Left lung (tissue), 14 donors: Measurements from ENCODE around the gene SFTA2. TPM values are rescaled to one million over a fixed set of nuclear protein-coding genes. Genes with fewer than 3 reads are reported as not detected.

ENCODE experiments used
- ATAC-seq: fragments of 200-7000 bp; cut with Tn5 transposase; one replicate; pipeline ENCODE4 v1.9.1; 2020; ENCODE audit warnings: moderate library complexity
- DNase-seq, 4 donors: peaks; one replicate each; pipeline ENCODE4 v3.0.0-alpha.2; 2013 to 2020
- H3K27ac ChIP-seq, 2 donors: fragments of 200-600 bp; sonication (generic) in 1 of 2; one replicate each; pipeline versions ENCODE4 v1.5.0 to v1.8.0; 2020 to 2021
- H3K27me3 ChIP-seq, 2 donors: fragments of 200-600 bp; sonication (generic) in 1 of 2; one replicate each; pipeline versions ENCODE4 v1.5.0 to v1.8.0; 2020 to 2021
- H3K36me3 ChIP-seq, 2 donors: fragments of 200-600 bp; sonication (generic) in 1 of 2; one replicate each; pipeline versions ENCODE4 v1.5.0 to v1.8.0; 2020 to 2021
- H3K4me1 ChIP-seq, 2 donors: fragments of 200-600 bp; one replicate each; pipeline ENCODE4 v1.8.0; 2021
- H3K4me3 ChIP-seq, 2 donors: fragments of 200-600 bp; sonication (generic) in 1 of 2; one replicate each; pipeline versions ENCODE4 v1.5.0 to v1.8.0; 2020 to 2021; ENCODE audit warnings: mild to moderate bottlenecking in 1 of 2
- H3K9me3 ChIP-seq, 2 donors: fragments of 200-600 bp; sonication (generic) in 1 of 2; one replicate each; pipeline versions ENCODE4 v1.5.0 to v1.8.0; 2020 to 2021
- intact Hi-C, 2 donors: fragments of 100-400 bp; cut with DNase I; formaldehyde crosslinking; loops; one replicate each; pipeline versions ENCODE4 v1.11.2 to v1.14.2; 2022
- long read RNA-seq, 12 donors: library from polyadenylated mRNA in 2 of 12; unstranded in 2 of 12; transcript quantifications; one replicate each; pipeline ENCODE4 v2.0.0 and lab custom pipeline, GENCODE V29; 2019 to 2026
- polyA plus RNA-seq, 6 donors: library from polyadenylated mRNA; unstranded; fragments of 120-200 nt; gene quantifications; one replicate each; pipeline ENCODE4 v1.2.1, GENCODE V29; 2013; ENCODE audit not compliant: insufficient read length in 6 of 6
- total RNA-seq, 2 donors: library from RNA; stranded (reverse); fragmentation: NEBNext Ultra II Directional; extraction: Animal tissue kit (Norgen Biotek cat#: 25700); gene quantifications; one replicate each; pipeline ENCODE4 v1.2.1, GENCODE V29; 2021
- TF ChIP-seq, protein P1 (sequence below), 2 donors: fragments of 200-600 bp; sonication (generic) in 1 of 2; IDR thresholded peaks; one replicate each; pipeline versions ENCODE4 v1.5.0 to v1.8.0; 2021; ENCODE audit warnings: antibody characterized with exemption in 2 of 2
- donor health status: DM: no; HTN: yes; CAD: no.
- donor health status: DM: no; HTN: no; CAD: no.

The SFTA2 gene
- 100 to 1,000 TPM; 213 to 384 TPM for total RNA-seq
- 10 to 100 TPM in 5 of 6 donors, 1 to 10 TPM in 1; 9.3 to 19.6 (median 15.5) TPM for polyA plus RNA-seq
- long read RNA-seq, donor 1, transcript SFTA2-201 (3 exons, 451 nt) = major isoform, 30 of 49 reads
- long read RNA-seq, donor 1, transcript SFTA2-202 (2 exons, 625 nt) = minor isoform, 19 of 49 reads
- long read RNA-seq, donor 1, partial matches to known transcripts = 0 of 49 reads
- long read RNA-seq, donor 1, other reads (novel, unspliced or antisense) = 0 of 49 reads
- long read RNA-seq, donor 2, transcript SFTA2-201 (3 exons, 451 nt) = major isoform, 13 of 20 reads
- long read RNA-seq, donor 2, transcript SFTA2-202 (2 exons, 625 nt) = minor isoform, 7 of 20 reads
- long read RNA-seq, donor 2, partial matches to known transcripts = 0 of 20 reads
- long read RNA-seq, donor 2, other reads (novel, unspliced or antisense) = 0 of 20 reads
- long read RNA-seq, donor 3, transcript SFTA2-201 (3 exons, 451 nt) = major isoform, 7 of 12 reads
- long read RNA-seq, donor 3, transcript SFTA2-202 (2 exons, 625 nt) = minor isoform, 5 of 12 reads
- long read RNA-seq, donor 3, partial matches to known transcripts = 0 of 12 reads
- long read RNA-seq, donor 3, other reads (novel, unspliced or antisense) = 0 of 12 reads
- long read RNA-seq, donor 4, transcript SFTA2-201 (3 exons, 451 nt) = major isoform, 281 of 467 reads
- long read RNA-seq, donor 4, transcript SFTA2-202 (2 exons, 625 nt) = minor isoform, 85 of 467 reads
- long read RNA-seq, donor 4, partial matches to known transcripts = 0 of 467 reads
- long read RNA-seq, donor 4, other reads (novel, unspliced or antisense) = 101 of 467 reads
- long read RNA-seq, donor 5, transcript SFTA2-202 (2 exons, 625 nt) = minor isoform, 10 of 30 reads
- long read RNA-seq, donor 5, transcript SFTA2-201 (3 exons, 451 nt) = major isoform, 20 of 30 reads
- long read RNA-seq, donor 5, partial matches to known transcripts = 0 of 30 reads
- long read RNA-seq, donor 5, other reads (novel, unspliced or antisense) = 0 of 30 reads
- long read RNA-seq, donor 6, transcript SFTA2-201 (3 exons, 451 nt) = major isoform, 8 of 14 reads
- long read RNA-seq, donor 6, transcript SFTA2-202 (2 exons, 625 nt) = minor isoform, 6 of 14 reads
- long read RNA-seq, donor 6, partial matches to known transcripts = 0 of 14 reads
- long read RNA-seq, donor 6, other reads (novel, unspliced or antisense) = 0 of 14 reads
- long read RNA-seq, donor 7, transcript SFTA2-201 (3 exons, 451 nt) = major isoform, 7 of 10 reads
- long read RNA-seq, donor 7, partial matches to known transcripts = 0 of 10 reads
- long read RNA-seq, donor 7, other reads (novel, unspliced or antisense) = 0 of 10 reads
- long read RNA-seq, donor 8, transcript SFTA2-201 (3 exons, 451 nt) = major isoform, 11 of 15 reads
- long read RNA-seq, donor 8, partial matches to known transcripts = 0 of 15 reads
- long read RNA-seq, donor 8, other reads (novel, unspliced or antisense) = 0 of 15 reads
- long read RNA-seq, donor 9 = 0 reads
- long read RNA-seq, donor 10, transcript SFTA2-201 (3 exons, 451 nt) = major isoform, 170 of 256 reads
- long read RNA-seq, donor 10, transcript SFTA2-202 (2 exons, 625 nt) = minor isoform, 34 of 256 reads
- long read RNA-seq, donor 10, partial matches to known transcripts = 5 of 256 reads
- long read RNA-seq, donor 10, other reads (novel, unspliced or antisense) = 47 of 256 reads
- long read RNA-seq, donor 11 = 0 reads
- long read RNA-seq, donor 12, transcript SFTA2-201 (3 exons, 451 nt) = major isoform, 7 of 10 reads
- long read RNA-seq, donor 12, partial matches to known transcripts = 0 of 10 reads
- long read RNA-seq, donor 12, other reads (novel, unspliced or antisense) = 0 of 10 reads

GRCh38 chr6:30931969-30932645 lies at the start of gene SFTA2:
Gene SFTA2, minus strand, starts transcription at chr6:30932170. Its CDS starts 74 bp downstream, at chr6:30932096.
- TF ChIP-seq, protein P1, sequence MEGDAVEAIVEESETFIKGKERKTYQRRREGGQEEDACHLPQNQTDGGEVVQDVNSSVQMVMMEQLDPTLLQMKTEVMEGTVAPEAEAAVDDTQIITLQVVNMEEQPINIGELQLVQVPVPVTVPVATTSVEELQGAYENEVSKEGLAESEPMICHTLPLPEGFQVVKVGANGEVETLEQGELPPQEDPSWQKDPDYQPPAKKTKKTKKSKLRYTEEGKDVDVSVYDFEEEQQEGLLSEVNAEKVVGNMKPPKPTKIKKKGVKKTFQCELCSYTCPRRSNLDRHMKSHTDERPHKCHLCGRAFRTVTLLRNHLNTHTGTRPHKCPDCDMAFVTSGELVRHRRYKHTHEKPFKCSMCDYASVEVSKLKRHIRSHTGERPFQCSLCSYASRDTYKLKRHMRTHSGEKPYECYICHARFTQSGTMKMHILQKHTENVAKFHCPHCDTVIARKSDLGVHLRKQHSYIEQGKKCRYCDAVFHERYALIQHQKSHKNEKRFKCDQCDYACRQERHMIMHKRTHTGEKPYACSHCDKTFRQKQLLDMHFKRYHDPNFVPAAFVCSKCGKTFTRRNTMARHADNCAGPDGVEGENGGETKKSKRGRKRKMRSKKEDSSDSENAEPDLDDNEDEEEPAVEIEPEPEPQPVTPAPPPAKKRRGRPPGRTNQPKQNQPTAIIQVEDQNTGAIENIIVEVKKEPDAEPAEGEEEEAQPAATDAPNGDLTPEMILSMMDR (IDR thresholded peaks at IDR 0.05) = no peak
- DNase-seq = peak in 3 of 4 donors; percentile 17 to 60 (median 51)
- intact Hi-C loops = no loop called here
- Histone ChIP-seq H3K4me3 (peak within 1 kb of the TSS; percentile 29 to 44), H3K9me3 (peaks cover 0 to 7% of the 10 kb centered on the region in 2 donors), H3K27ac (peak within 1 kb of the TSS; percentile 48 to 85), H3K27me3 (no peaks in the 10 kb centered on the region), H3K4me1 (peaks cover 0 to 9% of the 10 kb centered on the region in 2 donors), H3K36me3 (no peaks in the 10 kb centered on the region)
- ATAC-seq = peak; percentile 66

DNA sequence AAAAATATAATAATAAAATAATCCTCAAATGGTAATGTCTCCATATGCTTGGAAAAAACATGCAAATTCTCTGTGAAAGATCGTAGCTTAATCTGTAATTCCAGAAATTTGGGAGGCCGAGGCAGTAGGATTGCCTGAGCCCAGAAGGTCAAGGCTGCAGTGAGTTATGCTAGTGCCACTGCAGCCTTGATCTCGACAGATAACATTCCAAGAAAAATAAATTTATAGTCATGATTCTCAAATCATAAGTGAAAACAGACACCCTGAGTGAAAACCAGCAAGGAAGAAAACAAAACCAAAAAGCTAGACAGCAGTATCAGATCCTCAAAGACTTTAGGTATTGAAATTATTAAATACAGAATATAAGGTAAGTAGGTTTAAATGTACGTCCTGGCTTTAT lies 47.7 kb upstream of the SFTA2 start:
- Histone ChIP-seq H3K36me3 (no peaks in the 10 kb centered on the region), H3K4me3 (no peak overlapping the region), H3K9me3 (no peaks in the 10 kb centered on the region), H3K4me1 (no peaks in the 10 kb centered on the region), H3K27ac (no peak overlapping the region), H3K27me3 (peaks cover 0 to 13% of the 10 kb centered on the region in 2 donors)
- no peak for ATAC-seq
- TF ChIP-seq, protein P1 (IDR thresholded peaks at IDR 0.05) = no peak
- DNase-seq = no peak
- intact Hi-C loops = no loop called here

DNA sequence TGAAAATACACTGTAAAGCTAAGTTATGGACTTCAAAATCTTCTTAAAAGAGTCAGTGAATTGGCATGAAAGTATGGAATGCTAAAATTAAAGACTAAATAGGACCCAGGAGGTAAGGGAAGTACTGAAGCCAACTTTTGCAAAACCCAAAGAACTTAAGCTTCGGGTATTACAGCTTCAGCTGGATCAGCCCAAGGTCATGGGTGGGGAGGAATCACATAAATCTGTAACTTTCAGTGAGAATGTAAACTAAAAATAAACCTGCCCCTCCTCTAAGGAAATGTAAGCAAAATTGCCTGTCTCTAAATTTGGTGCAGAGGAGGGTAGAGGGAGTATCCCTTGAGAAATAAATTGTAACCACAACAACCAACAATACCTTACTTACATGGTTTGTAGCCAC lies 47.2 kb upstream of the SFTA2 start:
- DNase-seq = no peak

More for the DNA sequence above, 47.2 kb upstream of the SFTA2 start:
- no peak for ATAC-seq
- no peak overlapping the region for H3K4me3 ChIP-seq
- no peaks in the 10 kb centered on the region for H3K36me3 ChIP-seq
- no peak overlapping the region for H3K27ac ChIP-seq
- intact Hi-C loops = no loop called here
- H3K9me3 ChIP-seq = no peaks in the 10 kb centered on the region
- TF ChIP-seq, protein P1 (IDR thresholded peaks at IDR 0.05) = no peak
- peaks cover 0 to 13% of the 10 kb centered on the region in 2 donors for H3K27me3 ChIP-seq
- H3K4me1 ChIP-seq = no peaks in the 10 kb centered on the region
